ENCODE measurements around the gene OXA1L. TPM values are rescaled to one million over a fixed set of nuclear protein-coding genes. Genes with fewer than 3 reads are reported as not detected.
A peak's percentile ranks its signal among the peaks of the same experiment; 100 is the strongest.

The OXA1L gene
- total and polyA plus RNA-seq, 2 of the 13 experiments (the other 11 are each of a cell fraction or from before 2014, with no cell fraction given): 230 to 589 TPM

GRCh38 chr14:22821193-22822015 is 54.9 kb downstream of the OXA1L start (continued):
- TF ChIP-seq ZBTB10 (CRISPR knock-in tag; IDR thresholded peaks at IDR 0.05; ENCODE audit: borderline replicate concordance): no peak
- TF ChIP-seq ZFP36 (IDR thresholded peaks at IDR 0.05; ENCODE audit: borderline replicate concordance, low read depth, low read length, partially characterized antibody): no peak
- peak; percentile 68; the same call in 1 of the 2 replicates for TF ChIP-seq ARID4A (CRISPR knock-in tag; IDR thresholded peaks at IDR 0.05; ENCODE audit: borderline replicate concordance)
- TF ChIP-seq MLX (CRISPR knock-in tag; IDR thresholded peaks at IDR 0.05): peak; percentile 36; the same call in 1 of the 2 replicates
- no peak for TF ChIP-seq ZMAT5 (CRISPR knock-in tag; IDR thresholded peaks at IDR 0.05; ENCODE audit: borderline replicate concordance, low read depth)
- TF ChIP-seq ZNF451 (CRISPR knock-in tag; IDR thresholded peaks at IDR 0.05): peak; percentile 98
- TF ChIP-seq ATF6 (CRISPR knock-in tag; conservative IDR thresholded peaks at IDR 0.05): no peak
- TF ChIP-seq ZNF709 (CRISPR knock-in tag; IDR thresholded peaks at IDR 0.05): peak; percentile 88
- peak; percentile 70; the same call in 1 of the 2 replicates for TF ChIP-seq ZNF264 (CRISPR knock-in tag; IDR thresholded peaks at IDR 0.05)
- peak; percentile 89 for TF ChIP-seq TFDP2 (CRISPR knock-in tag; IDR thresholded peaks at IDR 0.05)
- TF ChIP-seq ZEB1 (IDR thresholded peaks at IDR 0.05; ENCODE audit: insufficient replicate concordance, low read depth): no peak
- no peak for TF ChIP-seq AGO1 (IDR thresholded peaks at IDR 0.05; ENCODE audit: low read depth, low read length, poor library complexity, severe bottlenecking)
- no peak for TF ChIP-seq CBX2 (IDR thresholded peaks at IDR 0.05; ENCODE audit: low read depth, low read length)
- TF ChIP-seq CBX2 (CRISPR knock-in tag; IDR thresholded peaks at IDR 0.05; ENCODE audit: low read depth): no peak
- TF ChIP-seq FOXO1 (CRISPR knock-in tag; IDR thresholded peaks at IDR 0.05): peak; percentile 59; the same call in 1 of the 2 replicates
- peak; percentile 70 for TF ChIP-seq SPEN (CRISPR knock-in tag; IDR thresholded peaks at IDR 0.05; ENCODE audit: low read depth)
- no peak for TF ChIP-seq NCOA1 (CRISPR knock-in tag; IDR thresholded peaks at IDR 0.05)

Measured in HepG2 (cell line).